EL (cell line): ENCODE data around the gene MDK.

Source experiments
- DNase-seq: peaks from one replicate; pipeline ENCODE4 v3.0.0-alpha.2; 2016

MDK gene, protein sequence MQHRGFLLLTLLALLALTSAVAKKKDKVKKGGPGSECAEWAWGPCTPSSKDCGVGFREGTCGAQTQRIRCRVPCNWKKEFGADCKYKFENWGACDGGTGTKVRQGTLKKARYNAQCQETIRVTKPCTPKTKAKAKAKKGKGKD

DNA sequence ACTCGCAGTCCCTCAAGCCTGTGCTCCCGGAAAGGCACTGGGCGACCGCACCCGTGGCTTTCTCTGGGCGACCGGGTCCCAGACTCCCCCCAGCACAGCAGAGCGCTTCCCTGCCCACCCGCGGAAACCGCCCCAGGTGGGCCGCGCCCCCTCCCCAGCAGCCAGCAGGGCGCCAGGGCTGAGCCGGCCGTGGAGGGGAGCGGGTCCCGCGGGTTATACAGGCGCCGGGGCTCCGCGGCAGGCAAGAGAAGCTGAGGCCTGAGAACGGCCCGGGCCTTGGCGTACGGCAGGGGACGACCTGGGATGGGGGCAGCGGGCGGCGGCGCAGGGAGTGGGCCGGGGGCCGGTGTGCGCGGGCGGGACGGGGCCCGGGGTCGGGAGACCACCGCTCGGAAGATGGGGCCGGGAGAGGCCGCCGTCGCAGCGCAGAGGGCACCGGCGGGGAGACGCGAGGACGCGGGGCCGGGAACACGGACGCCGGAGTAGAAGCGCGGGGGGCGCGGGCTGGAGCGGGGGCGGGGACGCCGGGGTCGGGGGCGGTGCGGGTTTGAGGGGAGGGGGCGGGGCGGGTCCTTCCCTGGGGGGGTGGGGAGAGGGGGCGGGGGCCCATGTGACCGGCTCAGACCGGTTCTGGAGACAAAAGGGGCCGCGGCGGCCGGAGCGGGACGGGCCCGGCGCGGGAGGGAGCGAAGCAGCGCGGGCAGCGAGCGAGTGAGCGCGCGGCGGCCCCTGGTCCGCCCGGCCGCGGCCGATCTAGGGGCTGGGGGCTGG is at the start of gene MDK:
Gene MDK, plus strand, starts transcription at position 622 of the 771 bp plus-strand sequence. CDS start 389 bp downstream, outside the sequence.
- DNase-seq, result peak; percentile 40

- DNase-seq, result no peak
Measured at GRCh38 chr11:46332093-46332567, 49.3 kb upstream of the MDK start.

DNA sequence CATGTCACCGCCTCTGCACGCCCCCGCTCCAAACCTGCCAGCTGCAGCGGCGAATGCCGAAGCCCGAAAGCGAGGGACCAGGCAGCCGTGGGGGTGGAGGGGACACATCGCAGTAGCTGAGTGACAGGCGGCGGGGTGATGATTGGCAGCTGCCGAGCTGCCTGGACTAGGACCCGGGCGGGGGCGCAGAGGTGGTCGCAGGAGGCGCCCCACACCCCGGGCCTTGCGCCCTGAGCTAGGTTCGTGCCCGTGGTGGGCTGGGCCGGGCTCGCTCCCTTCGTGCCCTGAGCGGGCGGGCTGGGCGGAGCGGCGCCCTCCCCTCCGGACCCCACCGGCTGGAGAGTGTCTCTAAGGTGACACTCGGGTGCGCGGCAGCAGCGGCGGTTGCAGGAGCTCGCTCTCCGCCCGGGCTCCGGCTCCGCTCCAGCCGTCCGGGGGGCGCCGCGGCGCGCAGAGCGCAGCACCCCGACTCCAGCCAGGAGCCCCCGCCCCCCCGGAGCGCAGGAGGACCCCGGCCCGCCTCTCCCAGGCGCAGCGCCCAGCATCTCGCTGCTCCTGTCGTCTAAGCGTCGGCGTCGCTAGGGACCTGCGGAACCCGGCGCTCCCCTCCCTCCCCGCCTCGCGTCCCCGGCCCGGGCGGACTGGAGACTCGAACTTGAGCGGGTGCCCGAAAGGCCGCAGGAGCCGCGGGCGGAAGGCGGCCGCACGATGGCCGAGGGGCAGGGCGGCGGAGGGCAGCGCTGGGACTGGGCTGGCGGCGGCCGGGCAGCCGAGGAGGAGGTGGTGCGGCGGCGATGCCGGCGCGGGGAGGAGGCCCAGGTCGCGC is 48.7 kb upstream of the MDK start:
- no peak for DNase-seq

GRCh38 chr11:46333394-46333947 is 48.0 kb upstream of the MDK start:
- no peak for DNase-seq

DNA sequence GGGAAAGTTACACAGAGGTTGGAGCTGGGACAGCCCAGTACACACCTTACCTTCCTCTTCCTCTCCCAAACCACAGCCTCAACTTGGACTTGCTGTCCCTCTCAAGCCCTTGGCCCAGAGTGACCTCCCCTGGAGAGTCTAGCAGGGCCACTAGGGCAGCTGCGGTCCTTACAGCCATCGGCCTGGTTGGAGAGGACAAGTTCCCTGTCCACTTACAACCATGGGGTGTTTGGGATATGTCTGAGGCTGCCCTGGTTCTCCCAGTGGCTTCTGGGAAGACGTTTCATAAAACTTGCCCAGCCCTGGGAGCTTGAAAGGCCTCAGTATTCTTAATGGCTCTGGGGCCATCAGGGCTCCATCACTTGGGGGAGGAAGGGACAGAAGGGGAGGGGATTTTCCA is 47.3 kb upstream of the MDK start:
- DNase-seq, result no peak

- DNase-seq, result no peak
Measured at GRCh38 chr11:46335271-46335670, 46.2 kb upstream of the MDK start.

- DNase-seq, result no peak
Measured at GRCh38 chr11:46335890-46336562, 45.4 kb upstream of the MDK start.

GRCh38 chr11:46336563-46337180 is 44.8 kb upstream of the MDK start:
- no peak for DNase-seq

- DNase-seq, result no peak
Measured at GRCh38 chr11:46337626-46338345, 43.7 kb upstream of the MDK start.

- peak; percentile 41 for DNase-seq
Measured at GRCh38 chr11:46338636-46338987, 42.9 kb upstream of the MDK start.

- peak; percentile 30 for DNase-seq
Measured at GRCh38 chr11:46338988-46339666, 42.3 kb upstream of the MDK start.

DNA sequence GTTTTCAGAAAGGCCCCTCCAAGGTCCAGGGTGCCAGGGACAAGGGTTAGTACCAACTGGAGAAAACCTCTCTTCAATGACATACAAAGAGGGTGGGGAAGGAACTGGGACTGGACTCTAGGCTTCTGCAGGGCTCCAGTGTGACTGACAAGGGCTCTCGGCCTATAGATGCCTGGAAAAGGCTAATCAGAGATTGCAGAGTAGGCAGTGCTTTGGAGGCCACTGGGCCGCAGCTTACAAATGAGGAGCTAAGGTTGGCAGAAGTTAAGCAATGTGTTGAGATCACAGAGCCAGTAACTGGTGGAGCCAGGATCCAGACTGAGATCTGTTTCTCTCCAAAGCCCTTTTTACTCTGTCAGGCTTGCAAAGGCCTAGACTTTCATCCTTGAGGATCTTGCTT is 41.7 kb upstream of the MDK start:
- no peak for DNase-seq

DNA sequence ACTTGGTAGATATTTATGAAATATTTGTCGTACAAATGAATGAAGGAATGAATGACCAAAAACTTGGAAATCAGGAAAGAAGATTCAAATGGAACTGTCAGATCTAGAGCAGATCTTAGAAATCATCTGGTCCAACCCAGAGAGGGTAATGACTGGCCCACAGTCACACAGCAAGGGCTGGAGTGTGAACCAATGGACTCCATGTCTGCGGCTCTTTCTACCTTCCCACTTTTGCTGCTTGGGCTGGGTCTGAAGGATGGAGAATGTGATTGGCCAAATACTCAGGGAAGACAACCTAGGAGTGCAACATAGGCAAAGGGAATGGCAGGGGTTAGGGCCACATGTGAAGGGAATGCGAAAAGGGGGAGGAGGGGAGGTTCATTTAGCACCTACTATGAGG is 40.0 kb upstream of the MDK start:
- DNase-seq, result no peak

GRCh38 chr11:46342239-46342638 is 39.2 kb upstream of the MDK start:
- no peak for DNase-seq

GRCh38 chr11:46343520-46343919 is 37.9 kb upstream of the MDK start:
- no peak for DNase-seq

DNA sequence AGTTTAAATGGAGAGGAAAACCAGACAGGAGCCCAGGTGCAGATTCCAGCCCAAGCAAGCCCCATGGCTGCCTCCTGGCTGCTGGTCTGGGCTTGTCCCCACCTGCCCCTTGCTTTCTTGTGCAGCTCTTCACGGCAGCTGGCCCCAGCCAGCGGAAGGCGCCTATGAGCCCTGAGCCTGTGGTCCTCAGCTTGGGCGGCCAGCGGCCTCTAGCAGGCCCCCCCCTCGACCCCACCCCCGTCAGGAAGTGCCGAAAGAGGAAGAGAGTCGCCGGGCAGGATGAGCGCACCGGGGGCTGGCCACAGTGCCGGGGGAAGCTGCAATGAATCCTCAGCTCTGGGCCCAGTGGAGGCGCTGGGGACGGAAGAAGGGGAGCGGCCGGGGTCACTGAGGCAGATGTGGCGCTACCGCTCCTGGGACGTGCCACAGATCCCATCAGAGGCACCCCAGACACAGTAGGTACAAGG is 36.3 kb upstream of the MDK start:
- DNase-seq, result no peak

DNA sequence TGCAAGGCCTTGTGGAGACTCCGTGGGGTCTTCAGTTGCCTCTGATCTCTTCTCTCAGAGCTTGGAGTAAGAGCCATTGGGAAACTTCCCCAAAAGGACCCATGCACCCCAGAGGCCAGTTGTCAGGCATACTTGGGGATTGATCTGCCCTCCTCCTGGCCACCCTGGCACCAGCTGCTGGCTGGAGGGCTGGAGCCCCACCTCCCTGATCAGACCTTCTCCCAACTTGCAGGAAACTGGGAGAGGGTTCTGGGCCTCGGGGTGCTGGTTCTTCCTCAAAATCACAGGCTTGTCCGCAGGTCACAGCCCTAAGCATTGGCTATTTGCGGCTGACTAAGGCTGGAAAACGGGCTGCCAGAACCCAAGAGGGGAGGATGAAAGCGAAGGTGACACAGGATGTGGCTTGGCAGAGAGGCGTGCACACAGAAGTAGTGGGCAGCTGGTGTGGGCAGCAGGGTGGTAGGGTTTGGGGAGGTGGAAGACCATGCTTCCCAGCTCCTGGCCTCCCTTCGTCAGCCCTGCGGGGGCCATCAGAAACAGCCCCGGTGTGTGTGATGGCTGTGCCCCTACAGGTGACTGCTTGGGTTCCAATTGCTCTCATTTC is 35.5 kb upstream of the MDK start:
- DNase-seq, result no peak

DNA sequence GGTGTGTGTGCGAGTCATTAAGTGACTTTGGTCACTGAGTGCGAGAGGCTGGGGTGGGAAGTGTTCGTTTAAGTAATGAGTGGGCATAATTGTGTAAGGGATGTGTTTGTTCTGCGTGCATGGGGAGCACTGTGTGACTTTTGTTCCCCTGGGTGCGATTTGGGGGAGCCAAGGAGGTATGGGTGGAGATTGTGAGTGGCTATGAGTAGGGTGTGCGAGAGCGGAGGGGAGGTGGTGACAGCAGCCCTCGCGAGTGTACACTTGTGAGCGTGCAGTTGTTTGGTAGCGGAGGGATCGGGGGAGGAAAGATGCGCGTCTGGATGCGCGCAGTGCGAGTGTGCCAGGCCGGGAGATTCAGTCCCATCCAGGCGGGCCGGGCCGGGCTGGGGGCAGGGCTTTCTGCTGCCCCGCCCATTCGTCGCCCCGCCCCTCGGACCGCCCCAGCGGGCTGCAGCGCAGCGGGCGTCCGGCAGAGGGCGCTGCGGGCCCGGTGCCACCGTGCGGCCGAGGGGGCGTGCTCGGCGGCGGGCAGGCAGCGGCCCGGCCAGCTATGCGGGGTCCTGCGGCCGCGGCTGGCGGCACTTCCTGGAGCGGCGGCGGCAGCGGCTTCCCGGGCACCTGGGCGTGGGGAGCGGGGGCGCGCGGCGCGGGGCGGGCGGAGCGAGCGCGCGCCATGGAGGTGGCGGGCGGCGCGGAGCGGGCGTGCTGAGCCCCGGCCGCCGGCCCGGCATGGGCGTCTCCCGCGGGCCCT is 34.4 kb upstream of the MDK start, which contains the start of gene DGKZ:
Gene DGKZ, plus strand, starts transcription at position 578 of the 751 bp plus-strand sequence. CDS start 197 bp downstream, outside the sequence.
- DNase-seq, result peak; percentile 85

DNA sequence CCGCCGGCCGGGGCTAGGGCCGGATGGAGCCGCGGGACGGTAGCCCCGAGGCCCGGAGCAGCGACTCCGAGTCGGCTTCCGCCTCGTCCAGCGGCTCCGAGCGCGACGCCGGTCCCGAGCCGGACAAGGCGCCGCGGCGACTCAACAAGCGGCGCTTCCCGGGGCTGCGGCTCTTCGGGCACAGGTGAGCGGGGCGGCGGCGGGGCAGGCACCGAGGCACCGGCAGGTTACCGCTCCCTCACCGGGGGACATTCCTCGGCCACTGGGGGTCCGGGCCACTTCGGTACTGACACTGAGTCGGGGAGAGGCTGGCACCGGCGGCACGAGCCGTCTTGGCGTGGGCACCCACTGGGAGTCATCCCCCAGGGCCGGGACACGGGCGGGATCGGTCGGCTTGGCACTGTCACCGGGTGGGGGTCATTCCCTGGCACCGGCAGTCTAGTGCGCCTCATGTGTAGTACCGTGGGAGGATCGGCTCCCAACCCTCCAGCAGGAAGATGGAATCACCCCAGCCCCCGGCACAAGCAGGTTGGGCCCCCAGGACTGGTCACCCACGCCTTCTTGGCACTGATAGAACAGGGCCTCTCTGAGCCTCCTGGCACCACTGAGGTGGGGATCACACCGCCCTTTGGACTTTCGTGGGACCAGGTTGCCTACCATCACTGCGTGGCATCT is 33.7 kb upstream of the MDK start:
- DNase-seq, result no peak
